ENCODE results near the gene ARMC5.

DNA sequence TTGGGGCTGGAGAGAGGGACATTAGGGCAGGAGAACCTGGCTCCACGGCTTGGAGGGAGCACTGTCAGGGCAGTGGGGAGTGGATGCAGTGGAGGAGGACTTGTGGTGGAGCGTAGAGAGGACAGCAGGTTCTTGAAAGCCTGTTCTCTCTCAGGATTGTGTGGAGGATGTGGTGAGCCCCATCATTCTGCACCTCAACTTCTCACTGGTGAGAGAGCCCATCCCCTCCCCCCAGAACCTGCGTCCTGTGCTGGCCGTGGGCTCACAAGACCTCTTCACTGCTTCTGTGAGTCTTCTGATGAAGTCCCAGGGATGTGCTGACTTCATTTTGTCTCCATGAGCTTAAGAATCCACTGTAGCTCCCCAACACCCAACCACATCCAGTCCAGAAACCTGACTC is 44.6 kb upstream of the ARMC5 start:
- TF ChIP-seq POLR2AphosphoS5 (IDR thresholded peaks at IDR 0.05; ENCODE audit: borderline replicate concordance, low read depth, low read length) (no peak), EZH2 (IDR thresholded peaks at IDR 0.05) (no peak), FOXP2 (optimal IDR thresholded peaks at IDR 0.05; ENCODE audit: control extremely low read depth, extremely low read length, insufficient read depth) (no peak)

Data from SK-N-MC (cell line).